BE2C (cell line): ENCODE data around the gene ITPRIPL1.

Experiments
- DNase-seq: peaks from one replicate; pipeline ENCODE4 v3.0.0-alpha.2; 2020
- H3K27me3 ChIP-seq: fragments of 250-450 bp; sonication (Bioruptor Pico); 2 replicates; pipeline ENCODE4 v1.5.1; 2020; ENCODE audit warnings: mild to moderate bottlenecking
- H3K36me3 ChIP-seq: fragments of 250-450 bp; sonication (Bioruptor Pico); 2 replicates; pipeline ENCODE4 v1.5.1; 2020; ENCODE audit warnings: mild to moderate bottlenecking
- H3K4me1 ChIP-seq: fragments of 250-450 bp; sonication (Bioruptor Pico); 2 replicates; pipeline ENCODE4 v1.5.1; 2020
- H3K4me3 ChIP-seq: 2 replicates; pipeline ENCODE4 v1.5.1; 2011; ENCODE audit warnings: low read depth, low read length
- H3K9me3 ChIP-seq: fragments of 250-450 bp; sonication (Bioruptor Pico); 2 replicates; pipeline ENCODE4 v1.5.1; 2020
- CTCF ChIP-seq: IDR thresholded peaks from 2 replicates; pipeline ENCODE4 v1.5.1; 2012; ENCODE audit warnings: mild to moderate bottlenecking, low read depth, low read length

ITPRIPL1 gene

GRCh38 chr2:96320326-96320725 is 4.8 kb upstream of the ITPRIPL1 start:
- no peaks in the 10 kb centered on the region for H3K27me3 ChIP-seq
- no peak for DNase-seq
- no peak for TF ChIP-seq CTCF
- H3K4me3 ChIP-seq: peak overlapping the region; percentile 72
- no peaks in the 10 kb centered on the region; the same call in 1 of the 2 replicates for H3K4me1 ChIP-seq
- no peaks in the 10 kb centered on the region for H3K9me3 ChIP-seq
- H3K36me3 ChIP-seq: no peaks in the 10 kb centered on the region

GRCh38 chr2:96320728-96321622 is 4.1 kb upstream of the ITPRIPL1 start:
- Histone ChIP-seq H3K27me3 (no peaks in the 10 kb centered on the region), H3K4me3 (peak overlapping the region; percentile 72), H3K36me3 (no peaks in the 10 kb centered on the region), H3K9me3 (no peaks in the 10 kb centered on the region), H3K4me1 (no peaks in the 10 kb centered on the region)
- peak; percentile 71 for DNase-seq
- TF ChIP-seq CTCF: no peak

GRCh38 chr2:96323849-96324248 is 1.3 kb upstream of the ITPRIPL1 start:
- TF ChIP-seq CTCF: no peak
- H3K9me3 ChIP-seq: no peaks in the 10 kb centered on the region
- H3K27me3 ChIP-seq: no peaks in the 10 kb centered on the region
- H3K4me1 ChIP-seq: no peaks in the 10 kb centered on the region
- no peak for DNase-seq
- H3K36me3 ChIP-seq: peaks cover 8% of the 10 kb centered on the region; the same call in 1 of the 2 replicates
- H3K4me3 ChIP-seq: no peak overlapping the region

GRCh38 chr2:96324721-96325040 is 436 bp upstream of the ITPRIPL1 start:
- TF ChIP-seq CTCF: no peak
- Histone ChIP-seq H3K36me3 (peaks cover 8% of the 10 kb centered on the region; the same call in 1 of the 2 replicates), H3K27me3 (no peaks in the 10 kb centered on the region), H3K9me3 (no peaks in the 10 kb centered on the region), H3K4me3 (peak overlapping the region; percentile 75), H3K4me1 (no peaks in the 10 kb centered on the region)
- no peak for DNase-seq

- H3K9me3 ChIP-seq: no peaks in the 10 kb centered on the region
- TF ChIP-seq CTCF: no peak
- peaks cover 8% of the 10 kb centered on the region; the same call in 1 of the 2 replicates for H3K36me3 ChIP-seq
- H3K27me3 ChIP-seq: no peaks in the 10 kb centered on the region
- H3K4me3 ChIP-seq: peak overlapping the region; percentile 75
- no peaks in the 10 kb centered on the region for H3K4me1 ChIP-seq
- no peak for DNase-seq
Observed at GRCh38 chr2:96325884-96326255, 753 bp downstream of the ITPRIPL1 start.

GRCh38 chr2:96326564-96326963 is 1.4 kb downstream of the ITPRIPL1 start:
- H3K36me3 ChIP-seq: peaks cover 8% of the 10 kb centered on the region; the same call in 1 of the 2 replicates
- no peaks in the 10 kb centered on the region for H3K27me3 ChIP-seq
- peak overlapping the region; percentile 75; the same call in 1 of the 2 replicates for H3K4me3 ChIP-seq
- no peak for DNase-seq
- no peak for TF ChIP-seq CTCF
- no peaks in the 10 kb centered on the region for H3K9me3 ChIP-seq
- no peaks in the 10 kb centered on the region for H3K4me1 ChIP-seq
